HG03378 (cell line): ENCODE results near the gene GAS7.
A peak's percentile ranks its signal among the peaks of the same experiment; 100 is the strongest.
"Not testable (repeated sequence)": the region's sequence is repeated elsewhere in the genome, so short reads cannot be mapped to it uniquely, and the experiment has no call there.

Experiments
- ATAC-seq: cut with Tn5 transposase; IDR thresholded peaks from one replicate; pipeline ENCODE4 v1.9.1; 2021; ENCODE audit warnings: mild to moderate bottlenecking, moderate library complexity; ENCODE audit not compliant: unreplicated experiment

Gene GAS7

DNA sequence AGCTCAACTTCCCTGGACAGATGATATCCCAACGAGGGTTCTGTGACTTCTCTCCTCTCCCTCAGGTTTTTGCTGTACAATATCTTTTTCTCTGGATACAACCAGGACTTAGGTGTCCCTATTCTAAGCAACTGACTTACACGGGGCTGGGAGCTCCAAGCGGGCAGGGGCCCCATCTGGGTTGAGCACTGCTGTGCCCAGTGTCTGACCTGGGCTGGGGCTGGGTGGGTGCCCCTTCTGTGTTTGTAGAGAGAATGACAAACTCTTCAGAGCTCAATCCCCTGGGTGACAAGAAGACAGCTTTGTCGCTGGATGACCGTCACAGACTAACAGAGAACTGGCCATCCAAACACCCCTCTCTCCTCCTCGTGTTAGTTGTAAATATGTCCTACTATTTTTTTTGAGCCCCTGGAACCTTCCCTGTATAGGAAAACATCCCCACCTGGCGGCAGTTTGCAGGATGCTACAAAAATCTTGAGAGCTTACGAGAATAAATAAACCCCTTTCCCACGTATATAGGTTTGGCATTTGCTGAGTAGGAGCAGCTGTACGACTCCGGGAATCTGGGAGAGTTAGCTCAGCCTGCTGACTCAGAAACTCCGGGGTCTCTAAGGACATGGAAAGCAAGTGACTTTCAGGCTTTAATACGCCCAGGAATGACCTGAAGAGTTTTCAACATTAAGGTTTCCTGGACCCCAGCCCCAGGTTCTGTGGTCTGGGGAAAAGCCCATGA, 269.6 kb downstream of the GAS7 start:
- ATAC-seq: no peak

DNA sequence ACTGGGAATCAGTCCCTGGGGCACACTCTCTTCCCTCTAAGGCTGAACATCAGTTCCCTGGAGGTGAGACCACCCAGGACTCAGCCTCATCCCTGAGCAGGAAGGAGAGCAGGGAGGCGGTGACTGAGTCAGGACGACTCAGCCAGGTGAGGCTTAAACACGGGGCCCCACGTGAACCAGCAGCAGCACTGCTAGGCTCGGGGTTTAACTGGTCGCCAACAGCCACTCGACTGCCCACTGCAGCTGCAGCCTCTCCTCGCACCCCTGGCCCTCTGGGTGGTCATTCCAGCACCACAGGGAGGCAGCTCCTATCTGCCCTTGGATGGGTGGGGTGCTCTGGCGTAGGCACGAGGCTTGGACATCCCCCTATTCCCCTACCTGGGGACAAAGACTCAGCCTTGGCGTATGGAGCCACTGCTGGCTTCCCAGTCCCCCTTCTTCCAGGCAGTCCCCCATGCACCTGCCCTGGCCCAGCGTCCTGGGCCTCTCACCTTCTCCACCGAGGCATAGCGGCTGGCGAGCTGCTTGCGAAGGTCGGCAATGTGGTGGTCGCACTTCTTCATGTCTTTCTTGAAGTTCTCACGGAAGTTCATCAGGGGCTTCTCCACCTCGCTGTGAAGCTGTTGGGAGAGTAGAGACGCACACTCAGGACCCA, 272.1 kb downstream of the GAS7 start:
- no peak for ATAC-seq

DNA sequence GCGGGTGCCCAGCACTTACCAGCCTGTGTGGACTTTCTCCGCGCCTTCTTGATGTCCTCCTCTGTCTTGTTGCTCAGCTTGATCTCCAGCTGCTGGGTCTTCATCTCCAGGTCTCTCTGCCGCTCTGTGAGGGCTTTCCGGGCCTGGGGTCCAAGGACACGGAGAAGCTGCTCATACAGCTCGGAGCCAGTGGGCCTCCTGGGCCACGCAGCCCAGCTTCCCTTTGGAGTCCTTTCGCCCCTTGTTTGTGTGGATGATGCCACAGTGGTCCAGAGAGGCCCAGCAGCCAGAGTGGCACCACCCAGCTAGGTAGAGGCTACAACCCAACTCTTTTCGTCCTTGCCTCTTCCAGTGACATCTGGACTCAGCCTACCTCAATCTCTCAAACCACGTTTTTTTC, 272.9 kb downstream of the GAS7 start:
- no peak for ATAC-seq

DNA sequence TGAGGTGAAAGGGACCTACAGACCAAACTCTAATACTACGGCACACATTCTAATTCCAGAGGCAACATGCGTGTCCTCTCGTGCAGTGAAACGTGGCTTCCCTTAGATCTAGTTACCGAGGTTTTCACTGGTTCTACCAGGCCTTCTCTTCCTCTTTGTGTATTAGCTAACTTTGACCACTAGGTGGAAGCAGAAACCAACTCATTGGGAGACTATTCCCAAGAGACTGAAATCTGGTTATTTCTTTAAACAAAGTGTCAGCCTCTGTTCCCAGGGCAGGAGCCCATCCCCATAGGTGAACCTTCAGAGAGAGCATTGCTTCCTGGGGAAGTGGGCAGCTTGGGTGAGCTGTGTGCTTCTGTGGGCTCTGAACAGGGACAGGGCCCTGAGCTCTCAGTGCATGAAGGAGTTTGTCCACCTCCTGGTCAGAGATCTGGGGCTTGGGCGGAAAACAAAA, 273.6 kb downstream of the GAS7 start:
- ATAC-seq: peak; percentile 76

DNA sequence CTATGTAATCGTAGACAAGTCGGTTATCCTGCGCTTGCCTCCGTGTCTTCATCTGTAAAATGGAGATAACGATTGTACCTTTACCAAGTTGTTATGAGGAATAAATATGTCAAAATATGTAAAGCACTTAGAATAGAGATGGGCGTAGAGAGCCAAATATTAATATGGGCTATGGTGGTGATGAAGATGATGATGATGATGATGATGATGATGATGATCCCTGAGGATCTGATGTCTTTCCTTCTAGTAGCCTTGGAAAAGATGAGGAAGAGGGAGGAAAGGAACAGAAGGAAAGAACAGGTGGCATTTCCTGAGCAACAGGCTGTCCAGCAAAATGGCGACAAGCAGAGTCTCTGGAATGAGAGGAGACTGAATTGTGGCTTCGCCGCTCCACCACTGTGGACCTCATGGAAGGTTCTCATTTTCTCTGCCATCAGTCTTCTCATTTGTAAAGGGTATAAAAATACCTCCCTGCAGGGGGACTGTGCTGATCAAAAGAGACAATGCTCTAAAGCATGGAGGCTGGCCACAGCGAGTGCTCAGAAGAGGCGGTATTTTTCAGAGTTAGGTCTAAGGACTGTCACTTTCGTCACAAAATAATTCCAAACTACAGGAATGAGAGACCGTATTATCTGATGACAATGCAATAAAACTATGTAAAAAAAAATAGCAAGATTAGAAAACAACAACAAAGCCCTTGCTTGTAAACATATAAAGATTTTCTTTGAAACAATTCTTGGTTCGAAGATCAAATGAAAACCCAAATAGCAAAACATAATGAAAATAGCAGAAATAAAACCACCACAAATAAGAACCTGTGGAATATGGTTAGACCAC, 276.2 kb downstream of the GAS7 start:
- ATAC-seq: no peak

DNA sequence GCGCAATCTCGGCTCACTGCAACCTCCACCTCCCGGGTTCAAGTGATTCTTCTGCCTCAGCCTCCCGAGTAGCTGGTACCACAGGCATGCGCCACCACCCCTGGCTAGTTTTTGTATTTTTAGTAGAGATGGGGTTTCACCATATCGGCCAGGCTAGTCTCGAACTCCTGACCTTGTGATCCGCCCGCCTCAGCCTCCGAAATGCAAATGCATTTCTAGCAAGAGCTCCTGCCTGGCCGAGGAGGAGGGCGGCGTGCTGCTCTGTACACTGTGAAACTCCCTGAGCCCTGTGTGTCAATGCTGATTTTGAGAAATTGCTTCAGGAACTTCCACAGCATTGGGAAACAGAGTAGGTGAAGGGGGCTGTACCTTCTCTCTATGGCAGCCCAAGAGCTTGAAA, 277.2 kb downstream of the GAS7 start:
- not testable (repeated sequence) for ATAC-seq

DNA sequence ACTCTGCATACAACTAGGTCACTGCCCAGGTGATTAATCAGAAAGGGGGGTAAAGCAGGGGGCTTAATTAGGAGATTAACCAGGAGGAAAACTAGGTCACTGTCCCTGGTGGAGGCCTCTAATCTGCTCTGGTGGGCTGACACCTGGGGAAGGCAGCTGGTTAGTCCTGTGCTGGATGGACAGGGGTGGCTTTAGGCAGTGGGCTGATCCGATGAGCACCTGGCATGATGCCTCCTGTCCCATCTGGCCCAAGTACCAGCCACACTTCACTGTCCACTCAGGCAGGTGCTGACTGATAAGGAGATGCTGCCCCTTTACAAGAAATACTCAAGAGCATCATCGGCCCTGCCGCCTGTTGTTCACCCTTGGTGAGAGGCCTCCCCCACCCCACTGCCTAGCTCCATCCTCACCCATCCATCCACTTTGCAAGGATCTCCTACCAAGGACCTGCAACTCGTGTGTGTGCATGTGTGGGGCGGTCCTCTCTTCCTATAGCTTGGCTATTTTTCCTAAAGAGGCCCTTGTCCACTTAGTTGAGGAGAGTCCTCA, 279.5 kb downstream of the GAS7 start:
- no peak for ATAC-seq

DNA sequence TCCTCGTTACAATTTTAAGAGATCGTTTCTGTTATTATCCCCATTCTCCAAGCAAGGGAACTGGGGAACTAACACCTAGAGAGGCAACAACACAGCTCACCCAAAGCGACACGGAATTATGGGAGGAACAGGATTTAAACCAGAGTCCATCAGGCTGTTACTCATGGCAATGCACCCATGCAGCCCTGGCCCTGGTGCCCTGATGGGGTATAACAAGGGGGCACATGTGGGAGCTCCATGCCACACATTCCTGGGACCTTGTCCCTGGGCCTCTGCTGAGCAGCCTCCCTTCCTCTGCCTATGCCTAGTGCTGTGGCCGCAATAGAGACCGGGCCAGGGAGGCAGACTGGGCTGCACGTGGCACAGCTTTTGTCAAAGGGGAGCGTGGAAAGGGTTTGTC, 280.1 kb downstream of the GAS7 start:
- no peak for ATAC-seq

DNA sequence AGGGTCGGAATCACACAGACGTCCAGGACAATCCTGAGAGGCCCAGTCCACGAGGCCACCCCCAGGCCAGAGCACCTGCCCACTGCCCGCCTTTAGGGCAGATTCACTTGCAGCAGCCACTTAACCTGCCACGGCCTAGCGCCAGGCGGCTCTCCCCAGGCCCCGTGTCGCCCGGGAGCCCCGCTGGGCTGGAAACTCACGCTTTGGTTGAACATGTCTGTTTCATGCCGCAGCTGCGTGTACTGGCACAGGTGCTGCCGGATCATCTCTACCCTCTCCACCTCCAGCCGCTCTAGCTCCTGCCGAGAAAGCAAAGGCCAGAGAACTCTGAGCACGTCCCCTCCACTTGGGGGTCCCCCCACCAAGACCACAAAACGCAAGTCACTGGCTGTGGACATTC, 280.6 kb downstream of the GAS7 start:
- ATAC-seq: no peak

DNA sequence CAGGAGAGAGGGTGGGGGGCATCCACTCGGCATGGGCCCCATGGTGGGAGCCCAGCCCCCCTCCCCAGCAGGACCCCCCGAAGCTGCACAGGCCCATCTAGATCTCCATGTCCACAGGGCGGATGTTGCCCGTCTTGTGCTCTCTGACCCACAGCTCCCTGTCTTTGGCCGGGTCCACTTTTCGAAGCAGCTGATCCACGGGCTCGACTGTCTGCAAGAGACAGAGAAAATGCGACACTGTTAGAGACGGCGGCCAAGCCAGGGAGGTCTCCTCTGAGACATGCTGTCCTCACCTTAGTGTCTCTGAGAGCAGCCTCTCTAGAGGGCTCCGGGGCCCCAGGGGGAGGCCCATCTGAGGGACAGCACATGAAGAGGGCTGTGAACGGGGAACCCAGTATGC, 281.3 kb downstream of the GAS7 start:
- no peak for ATAC-seq

DNA sequence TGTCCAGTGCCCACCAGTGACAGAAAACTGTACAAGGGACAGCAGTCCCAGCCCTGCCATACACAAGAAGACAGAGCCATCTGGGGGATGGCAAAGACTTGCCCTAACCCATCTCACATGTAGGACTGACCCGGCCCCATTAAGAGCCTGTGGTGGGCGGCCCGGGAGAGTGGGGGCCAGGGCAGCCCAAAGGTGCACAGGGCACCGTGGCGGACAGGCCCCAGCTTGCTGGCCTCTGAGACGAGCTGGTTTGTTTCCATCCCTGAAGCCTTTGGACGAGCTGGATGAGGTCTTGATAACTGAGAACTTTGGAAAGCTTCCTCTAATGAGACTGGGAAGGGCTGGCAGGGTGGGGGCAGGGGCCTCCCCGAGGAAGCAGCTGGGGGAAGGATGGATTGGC, 282.3 kb downstream of the GAS7 start:
- ATAC-seq: no peak

DNA sequence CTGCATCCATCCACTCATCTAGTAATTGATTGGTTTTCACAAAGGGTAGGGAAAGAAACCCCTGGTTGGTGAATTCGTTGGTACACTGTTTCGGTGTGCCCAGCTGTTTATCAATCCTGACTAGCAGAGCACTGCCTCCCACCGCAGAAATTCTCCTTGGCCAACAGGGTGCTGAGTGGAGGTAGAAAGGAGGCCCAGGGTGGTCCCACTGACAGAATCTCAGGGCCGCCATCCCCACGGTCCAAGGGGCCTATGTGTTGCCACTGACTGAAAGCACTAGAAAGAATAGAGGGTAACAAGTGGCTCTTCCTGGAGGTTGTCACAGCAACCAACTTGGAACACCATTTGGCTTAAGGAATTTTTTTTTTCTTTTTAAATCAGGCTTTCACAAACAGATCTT, 284.9 kb downstream of the GAS7 start:
- ATAC-seq: no peak

DNA sequence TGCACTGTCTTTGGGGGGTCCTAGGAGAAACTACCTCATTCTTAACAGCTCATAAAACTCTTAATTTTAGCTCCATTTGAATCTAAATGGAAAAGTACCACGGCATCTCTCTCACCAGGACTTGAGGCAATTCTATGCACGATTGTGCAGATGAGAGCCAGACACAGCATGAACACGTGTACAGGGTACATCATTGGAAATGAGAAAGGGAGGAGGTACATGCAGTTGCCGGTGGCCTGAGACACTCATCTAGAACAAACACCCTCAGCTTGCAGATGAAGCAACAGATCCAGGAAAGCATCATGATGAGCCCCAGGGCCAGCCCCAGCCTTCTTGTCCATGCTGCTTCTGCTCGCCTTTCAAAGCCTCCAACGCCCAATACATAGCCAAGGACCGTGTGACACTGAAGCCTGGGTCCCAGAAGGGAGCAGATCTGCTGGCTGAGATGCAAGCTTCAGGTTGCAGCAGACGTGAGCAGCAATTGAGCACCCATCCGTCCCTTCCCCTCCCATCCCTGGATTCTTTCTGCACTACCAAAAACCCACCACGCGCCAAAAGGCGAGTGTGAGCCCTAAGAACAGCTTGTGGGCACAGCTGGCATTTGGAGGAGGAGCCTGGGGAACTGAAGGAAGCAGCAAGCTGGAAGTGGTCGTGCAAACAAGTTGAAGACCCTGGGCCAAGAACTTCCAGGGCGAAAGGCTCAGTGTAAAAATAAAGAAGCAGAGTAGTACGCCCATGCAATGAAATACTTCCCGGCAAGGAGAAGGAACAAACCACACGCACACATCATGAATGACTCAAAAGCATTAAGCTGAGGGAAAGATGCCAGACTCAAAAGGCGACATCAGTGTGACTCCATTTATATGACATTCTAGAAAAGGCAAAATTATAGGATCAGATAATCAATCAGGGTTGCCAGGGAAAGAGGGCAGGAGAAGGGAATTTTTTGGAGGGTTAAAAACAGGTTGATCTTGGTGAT, 286.0 kb downstream of the GAS7 start:
- ATAC-seq: no peak

DNA sequence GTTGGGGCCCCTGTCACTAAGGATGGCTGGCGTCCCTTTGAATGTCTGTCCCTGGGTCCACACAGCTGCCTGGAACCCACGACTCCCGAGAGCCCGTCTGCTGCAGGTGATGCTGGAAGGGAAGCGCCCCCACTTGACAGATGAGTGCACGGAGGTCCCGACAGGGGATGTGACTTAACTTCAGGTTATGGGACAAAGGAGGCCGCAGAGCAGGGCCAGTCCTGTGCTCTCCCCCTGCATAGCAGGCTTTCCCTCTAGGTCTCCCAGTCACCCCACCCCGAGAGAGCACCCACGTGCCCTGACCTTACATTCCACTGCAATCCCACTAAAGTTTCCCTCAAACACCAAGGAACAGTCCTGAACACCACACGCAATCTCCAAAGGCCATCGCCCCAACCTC, 287.3 kb downstream of the GAS7 start:
- no peak for ATAC-seq

DNA sequence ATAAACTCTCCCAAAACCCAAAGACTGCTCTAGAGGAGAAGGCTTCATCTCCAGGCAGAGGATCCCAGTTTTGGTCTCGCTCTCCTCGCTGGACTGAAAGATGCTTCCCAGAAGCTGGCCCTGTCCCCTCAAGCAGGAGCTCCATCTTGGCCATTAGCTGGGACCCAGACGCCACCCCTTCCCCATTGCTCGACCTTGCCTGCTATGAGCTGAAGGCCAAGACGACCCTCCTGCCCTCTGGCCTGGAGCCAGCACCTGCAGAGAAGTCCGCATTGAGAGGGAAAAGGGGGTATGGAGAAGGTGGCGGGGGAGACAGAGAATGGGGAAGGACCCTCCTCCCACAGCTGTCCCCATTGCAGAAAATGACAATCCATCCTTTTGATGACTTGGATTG, 289.8 kb downstream of the GAS7 start:
- ATAC-seq: no peak

DNA sequence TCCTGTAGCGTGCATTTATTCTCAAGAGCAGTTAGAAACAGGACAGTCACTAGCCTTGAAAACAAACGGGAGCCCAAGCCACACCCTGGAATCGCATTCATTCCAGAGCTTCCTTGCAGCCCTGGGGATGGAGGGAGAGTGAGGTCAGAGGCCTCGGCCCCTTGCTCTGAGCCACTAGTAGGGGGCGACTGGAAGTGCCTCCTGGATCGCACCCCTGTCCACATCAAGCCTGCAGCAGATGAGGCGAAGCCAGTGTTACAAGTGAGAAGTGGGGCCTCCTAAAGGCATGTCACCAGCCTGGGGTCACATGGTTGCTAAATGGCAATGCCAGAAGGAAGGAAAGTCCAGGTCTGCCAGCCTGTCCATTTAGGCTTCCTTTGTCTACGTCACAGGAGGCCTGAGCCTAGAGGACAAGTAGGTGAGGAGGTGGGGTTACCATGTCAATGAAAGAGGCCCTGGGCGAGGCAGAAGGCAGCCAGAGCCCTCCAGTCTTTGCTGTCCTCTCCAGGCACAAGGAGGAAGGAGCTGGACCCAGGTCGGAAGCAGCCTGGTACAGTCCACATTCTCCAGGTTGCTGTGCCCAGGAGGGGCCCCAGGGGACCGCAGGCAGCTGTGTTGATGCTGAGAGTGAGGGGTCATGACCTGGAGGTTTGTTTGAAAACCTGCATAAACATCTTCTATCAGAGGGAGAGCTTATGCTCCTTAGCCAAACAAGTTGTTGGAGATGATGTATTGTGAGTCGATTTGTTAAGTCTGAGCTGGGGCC, 290.3 kb downstream of the GAS7 start:
- ATAC-seq: no peak

DNA sequence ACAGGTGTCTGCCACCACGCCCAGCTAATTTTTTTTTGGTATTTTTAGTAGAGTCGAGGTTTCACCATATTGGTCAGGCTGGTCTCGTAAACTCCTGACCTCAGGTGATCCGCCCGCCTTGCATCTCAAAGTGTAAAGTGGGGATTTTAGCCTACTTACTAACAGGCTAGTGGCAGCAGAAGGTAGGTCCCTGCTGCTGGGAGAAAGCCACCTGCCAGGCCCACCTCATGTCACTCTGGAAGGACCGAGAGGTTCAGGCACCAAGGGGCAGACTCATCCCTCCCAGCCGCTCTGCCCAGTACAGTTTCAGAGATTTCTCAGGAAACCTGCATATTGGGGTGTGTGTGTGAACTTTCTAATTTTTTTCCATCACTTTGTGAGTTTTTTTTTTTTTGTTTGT, 291.3 kb downstream of the GAS7 start:
- no peak for ATAC-seq

DNA sequence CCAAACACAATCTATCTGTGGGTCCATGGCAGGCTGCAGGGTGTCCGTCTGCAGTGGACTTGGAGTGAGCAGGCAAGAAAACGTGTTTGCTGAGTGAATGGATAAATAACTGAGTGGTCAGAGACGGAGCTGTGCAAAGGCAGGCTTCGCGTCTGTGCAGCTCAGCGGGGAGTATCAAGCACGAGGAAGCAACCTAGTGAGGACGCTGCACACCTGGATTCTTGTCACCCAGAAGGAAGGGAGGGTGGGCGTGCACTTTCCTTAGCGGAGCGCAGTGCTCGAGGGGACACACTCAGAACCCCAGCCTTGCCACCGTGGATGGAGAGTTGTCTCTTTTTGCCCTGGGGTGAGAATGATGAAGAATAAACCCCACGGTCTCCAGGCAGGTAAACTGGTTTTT, 291.8 kb downstream of the GAS7 start:
- no peak for ATAC-seq

DNA sequence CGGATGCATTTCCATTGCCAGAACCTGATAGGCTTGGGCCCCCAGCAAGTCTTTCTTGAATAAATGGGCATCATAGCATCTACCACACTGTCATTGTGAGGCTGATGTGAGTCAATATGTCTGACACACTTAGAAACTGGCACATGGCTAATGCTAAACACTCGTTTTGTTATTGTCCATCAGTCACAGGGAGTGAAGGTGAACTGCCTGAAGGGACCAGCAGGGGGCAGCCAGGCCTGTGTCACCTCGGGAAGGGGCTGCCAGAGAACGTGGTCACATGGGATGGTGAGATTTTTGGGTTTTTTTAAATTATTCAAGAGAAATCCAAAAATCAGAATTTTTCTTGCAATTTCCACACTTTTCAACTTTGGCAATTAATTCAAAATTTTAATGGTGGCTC, 292.5 kb downstream of the GAS7 start:
- no peak for ATAC-seq

DNA sequence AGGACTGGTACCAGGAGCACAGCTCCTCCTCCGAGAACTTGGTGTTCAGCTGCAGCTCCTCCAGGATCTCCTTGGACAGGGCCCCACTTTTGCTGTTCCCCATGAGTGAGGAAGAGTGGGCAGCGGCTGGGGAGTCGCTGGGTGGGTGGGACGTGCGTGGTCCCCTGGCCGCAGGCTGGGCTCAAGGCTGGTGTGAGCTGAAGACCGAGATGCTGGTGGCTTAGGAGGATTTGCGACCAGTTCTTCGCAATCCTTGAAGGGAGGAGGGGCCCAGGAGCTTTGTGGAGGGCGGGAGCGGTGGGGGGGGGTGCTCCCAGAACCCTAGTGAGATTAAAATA, 293.4 kb downstream of the GAS7 start, which contains the start of gene RCVRN:
Gene RCVRN (minus strand): TSS at position 194 of the 338 bp plus-strand sequence. CDS start 91 bp downstream, at position 103.
- no peak for ATAC-seq
